ENCODE measurements around the gene GAS6. TPM values are rescaled to one million over a fixed set of nuclear protein-coding genes. Genes with fewer than 3 reads are reported as not detected.
"Not testable (repeated sequence)": the region's sequence is repeated elsewhere in the genome, so short reads cannot be mapped to it uniquely, and the experiment has no call there.

GAS6 gene
- total RNA-seq, 4 donors from 2014 or later = 132 to 392 (median 217) TPM

DNA sequence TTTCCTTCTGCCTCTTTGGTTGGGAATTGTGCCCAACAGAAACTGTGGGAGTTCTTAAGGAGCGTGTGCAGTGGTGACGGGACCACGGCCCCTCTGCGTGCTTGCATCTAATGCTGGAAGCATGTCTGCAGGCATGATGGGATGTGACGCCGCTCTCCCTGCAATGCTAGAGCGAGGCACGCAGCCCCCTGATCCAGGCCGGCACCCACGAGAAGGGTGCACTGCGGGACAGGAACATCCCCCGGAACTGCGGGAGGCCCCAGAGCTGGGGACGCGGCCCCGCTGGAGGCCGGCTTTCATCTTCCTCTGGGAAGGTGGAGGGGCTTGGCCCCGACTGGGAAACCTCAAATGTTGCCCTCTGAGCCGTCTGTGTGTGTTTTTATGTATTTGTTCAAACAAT, 72.1 kb downstream of the GAS6 start:
- H3K4me3 ChIP-seq = no peak overlapping the region
- no peaks in the 10 kb centered on the region for H3K27me3 ChIP-seq
- H3K9me3 ChIP-seq = no peaks in the 10 kb centered on the region
- no peaks in the 10 kb centered on the region for H3K4me1 ChIP-seq
- H3K27ac ChIP-seq = no peak overlapping the region
- ATAC-seq = no peak
- peaks cover 0 to 16% of the 10 kb centered on the region in 2 donors for H3K36me3 ChIP-seq
- TF ChIP-seq EP300 (IDR thresholded peaks at IDR 0.05) = no peak
- TF ChIP-seq POLR2A (IDR thresholded peaks at IDR 0.05) = no peak
- TF ChIP-seq, protein P1, sequence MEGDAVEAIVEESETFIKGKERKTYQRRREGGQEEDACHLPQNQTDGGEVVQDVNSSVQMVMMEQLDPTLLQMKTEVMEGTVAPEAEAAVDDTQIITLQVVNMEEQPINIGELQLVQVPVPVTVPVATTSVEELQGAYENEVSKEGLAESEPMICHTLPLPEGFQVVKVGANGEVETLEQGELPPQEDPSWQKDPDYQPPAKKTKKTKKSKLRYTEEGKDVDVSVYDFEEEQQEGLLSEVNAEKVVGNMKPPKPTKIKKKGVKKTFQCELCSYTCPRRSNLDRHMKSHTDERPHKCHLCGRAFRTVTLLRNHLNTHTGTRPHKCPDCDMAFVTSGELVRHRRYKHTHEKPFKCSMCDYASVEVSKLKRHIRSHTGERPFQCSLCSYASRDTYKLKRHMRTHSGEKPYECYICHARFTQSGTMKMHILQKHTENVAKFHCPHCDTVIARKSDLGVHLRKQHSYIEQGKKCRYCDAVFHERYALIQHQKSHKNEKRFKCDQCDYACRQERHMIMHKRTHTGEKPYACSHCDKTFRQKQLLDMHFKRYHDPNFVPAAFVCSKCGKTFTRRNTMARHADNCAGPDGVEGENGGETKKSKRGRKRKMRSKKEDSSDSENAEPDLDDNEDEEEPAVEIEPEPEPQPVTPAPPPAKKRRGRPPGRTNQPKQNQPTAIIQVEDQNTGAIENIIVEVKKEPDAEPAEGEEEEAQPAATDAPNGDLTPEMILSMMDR (IDR thresholded peaks at IDR 0.05) = no peak
- TF ChIP-seq POLR2AphosphoS5 (IDR thresholded peaks at IDR 0.05) = no peak
- WGBS, 2 donors (ENCODE audit: low coverage in 1 of 2) = 57 to 80% methylated on average over 5 to 14 of the region's 19 CpGs

DNA sequence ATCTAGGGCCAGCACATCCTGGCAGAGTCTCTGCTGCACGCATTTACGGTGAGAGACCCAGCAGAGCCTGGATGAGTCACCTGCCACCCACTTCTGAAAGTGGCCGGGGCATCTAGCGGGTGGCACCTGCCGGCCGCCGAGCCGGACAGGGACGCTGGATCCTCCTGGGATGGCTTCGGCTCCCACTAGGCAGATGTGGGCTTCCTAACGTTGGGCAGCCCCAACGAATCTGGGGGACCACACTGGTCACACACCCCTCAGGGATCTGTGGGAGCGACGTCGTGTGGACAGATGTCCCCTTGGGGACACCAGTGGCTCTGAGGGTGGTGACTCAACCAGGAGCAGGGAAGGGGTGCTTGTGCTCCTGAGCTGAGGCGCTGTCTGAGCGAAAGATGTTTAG, 72.7 kb downstream of the GAS6 start:
- Histone ChIP-seq H3K27me3 (no peaks in the 10 kb centered on the region), H3K36me3 (peaks cover 0 to 10% of the 10 kb centered on the region in 2 donors), H3K4me3 (no peak overlapping the region), H3K9me3 (no peaks in the 10 kb centered on the region), H3K4me1 (no peaks in the 10 kb centered on the region), H3K27ac (no peak overlapping the region)
- WGBS, 2 donors (ENCODE audit: low coverage in 1 of 2) = 50% methylated on average over 2 of the region's 17 CpGs; no CpG with 5 or more reads in 1 of the 2 donors
- TF ChIP-seq, protein P1 (IDR thresholded peaks at IDR 0.05) = no peak
- no peak for TF ChIP-seq EP300 (IDR thresholded peaks at IDR 0.05)
- ATAC-seq = no peak

DNA sequence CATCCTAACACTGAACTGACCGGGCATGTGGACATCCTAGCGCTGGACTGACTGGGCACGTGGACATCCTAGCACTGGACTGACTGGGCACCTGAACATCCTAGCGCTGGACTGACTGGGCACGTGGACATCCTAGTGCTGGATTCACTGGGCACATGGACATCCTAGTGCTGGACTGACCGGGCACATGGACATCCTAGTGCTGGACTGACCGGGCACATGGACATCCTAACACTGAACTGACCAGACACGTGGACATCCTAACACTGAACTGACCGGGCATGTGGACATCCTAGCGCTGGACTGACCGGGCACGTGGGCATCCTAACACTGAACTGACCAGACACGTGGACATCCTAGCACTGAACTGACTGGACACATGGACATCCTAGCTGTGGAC, 73.9 kb downstream of the GAS6 start:
- H3K27me3 ChIP-seq, H3K27ac ChIP-seq, ATAC-seq, H3K4me3 ChIP-seq, H3K4me1 ChIP-seq, H3K36me3 ChIP-seq, H3K9me3 ChIP-seq: not testable (repeated sequence)
- no CpG with 5 or more reads among the region's 13 CpGs for WGBS, 2 donors (ENCODE audit: low coverage in 1 of 2)

DNA sequence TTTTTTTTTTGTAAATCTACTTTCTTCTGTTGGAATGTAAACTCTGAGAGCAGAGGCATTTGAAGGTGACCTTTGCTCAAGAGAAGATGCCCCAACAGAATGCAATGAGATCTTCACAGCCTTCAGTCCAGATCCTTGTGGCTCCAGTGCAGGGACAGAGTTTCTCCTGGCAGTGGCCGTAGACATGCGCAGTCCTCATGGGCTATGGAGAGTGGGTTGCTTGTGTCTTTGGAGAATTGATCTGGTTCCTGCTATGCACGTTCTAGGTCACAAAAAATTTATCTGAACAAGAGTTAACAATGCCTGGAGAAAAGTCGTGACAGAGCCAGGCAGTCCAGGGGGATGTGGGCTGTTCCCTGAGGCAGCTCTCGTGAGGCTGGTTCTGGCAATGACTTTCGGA, 74.7 kb downstream of the GAS6 start:
- no peak for TF ChIP-seq EP300 (IDR thresholded peaks at IDR 0.05)
- no peak for TF ChIP-seq POLR2AphosphoS5 (IDR thresholded peaks at IDR 0.05)
- TF ChIP-seq, protein P1 (IDR thresholded peaks at IDR 0.05) = no peak
- no peak for TF ChIP-seq POLR2A (IDR thresholded peaks at IDR 0.05)
- peaks cover 0 to 7% of the 10 kb centered on the region in 2 donors for H3K36me3 ChIP-seq
- H3K4me3 ChIP-seq = no peak overlapping the region
- no peaks in the 10 kb centered on the region for H3K27me3 ChIP-seq
- H3K4me1 ChIP-seq = no peaks in the 10 kb centered on the region
- ATAC-seq = no peak
- H3K27ac ChIP-seq = no peak overlapping the region
- WGBS, 2 donors (ENCODE audit: low coverage in 1 of 2) = 74% methylated on average over 4 of the region's 6 CpGs; no CpG with 5 or more reads in 1 of the 2 donors
- H3K9me3 ChIP-seq = no peaks in the 10 kb centered on the region

DNA sequence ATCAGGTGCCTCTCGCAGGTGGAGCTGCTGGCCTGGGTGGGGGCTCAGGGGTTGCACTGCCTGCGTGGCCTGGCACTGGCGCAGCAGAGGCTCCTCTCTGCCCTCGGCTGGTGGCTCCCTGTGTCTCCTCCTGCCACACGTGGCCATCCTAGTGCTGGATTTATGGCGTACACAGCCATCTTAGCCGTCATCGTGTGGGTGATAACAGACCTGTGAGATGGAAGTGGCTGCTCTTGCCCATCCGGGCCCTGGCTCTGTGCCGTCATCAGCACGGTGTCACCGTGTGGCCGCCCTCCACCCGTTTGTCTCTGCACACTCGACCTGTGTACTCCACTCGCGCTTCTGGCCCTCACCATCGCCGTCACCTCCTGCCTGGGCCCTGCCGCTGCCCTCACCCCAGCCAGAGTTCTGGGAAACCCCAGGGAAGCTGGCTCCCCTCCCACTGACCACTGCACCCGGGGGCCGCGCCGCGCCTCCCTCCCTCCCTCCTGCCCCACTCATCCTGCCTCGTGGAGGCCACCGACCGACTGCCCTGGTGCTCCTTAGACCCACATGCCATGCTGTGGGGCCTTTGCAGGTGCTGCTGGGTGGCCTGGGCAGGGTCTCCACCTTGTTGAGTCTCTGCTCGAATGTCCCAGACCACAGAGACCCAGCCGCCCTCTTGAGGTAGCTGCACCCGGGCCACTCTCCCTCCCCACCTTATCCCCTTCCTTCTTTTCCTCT, 75.3 kb downstream of the GAS6 start:
- TF ChIP-seq POLR2AphosphoS5 (IDR thresholded peaks at IDR 0.05) (no peak), POLR2A (IDR thresholded peaks at IDR 0.05) (no peak), EP300 (IDR thresholded peaks at IDR 0.05) (no peak)
- TF ChIP-seq, protein P1 (IDR thresholded peaks at IDR 0.05) = no peak
- Histone ChIP-seq H3K27me3 (no peaks in the 10 kb centered on the region), H3K36me3 (peaks cover 0 to 4% of the 10 kb centered on the region in 2 donors), H3K4me3 (no peak overlapping the region), H3K9me3 (no peaks in the 10 kb centered on the region), H3K27ac (no peak overlapping the region), H3K4me1 (no peaks in the 10 kb centered on the region)
- WGBS, 2 donors (ENCODE audit: low coverage in 1 of 2) = 84 to 100% methylated on average over 1 to 17 of the region's 31 CpGs
- no peak for ATAC-seq

Data from gastroesophageal sphincter (tissue), 4 donors.